Effector memory CD4-positive, alpha-beta T cell (primary cell): Measurements from ENCODE around the gene RSRC1.
"Not testable (repeated sequence)": the region's sequence is repeated elsewhere in the genome, so short reads cannot be mapped to it uniquely, and the experiment has no call there.

Experiments
- DNase-seq, 3 donors: peaks; one replicate each; pipeline ENCODE4 v3.0.0-alpha.2; 2020
- H3K27ac ChIP-seq: 2 replicates; pipeline ENCODE4 v1.7.0; 2013; ENCODE audit warnings: mild to moderate bottlenecking, low read length, moderate library complexity; ENCODE audit not compliant: insufficient read depth, poor library complexity, severe bottlenecking
- H3K27me3 ChIP-seq: replicated peaks from 2 replicates; pipeline ENCODE4 v1.7.0; 2013; ENCODE audit warnings: mild to moderate bottlenecking, low read length; ENCODE audit not compliant: insufficient read depth, control insufficient read depth, poor library complexity, severe bottlenecking
- H3K36me3 ChIP-seq: 2 replicates; pipeline ENCODE4 v1.7.0; 2013; ENCODE audit warnings: mild to moderate bottlenecking, low read length, moderate library complexity; ENCODE audit not compliant: control insufficient read depth, insufficient read depth
- H3K4me1 ChIP-seq: 2 replicates; pipeline ENCODE4 v1.7.0; 2013; ENCODE audit warnings: low read length, mild to moderate bottlenecking; ENCODE audit not compliant: control insufficient read depth, insufficient read depth, poor library complexity, severe bottlenecking
- H3K4me3 ChIP-seq: 2 replicates; pipeline ENCODE4 v1.7.0; 2013; ENCODE audit warnings: low read length, low read depth, mild to moderate bottlenecking; ENCODE audit not compliant: insufficient read depth, poor library complexity, severe bottlenecking
- H3K9me3 ChIP-seq: 2 replicates; pipeline ENCODE4 v1.7.0; 2013; ENCODE audit warnings: mild to moderate bottlenecking, low read length, moderate library complexity; ENCODE audit not compliant: control insufficient read depth

The RSRC1 gene

GRCh38 chr3:158407844-158408517 lies 298.1 kb downstream of the RSRC1 start:
- no peak for DNase-seq
- H3K4me3 ChIP-seq = no peak overlapping the region
- H3K9me3 ChIP-seq = no peaks in the 10 kb centered on the region
- no peaks in the 10 kb centered on the region for H3K4me1 ChIP-seq
- no peaks in the 10 kb centered on the region for H3K27me3 ChIP-seq
- H3K36me3 ChIP-seq = no peaks in the 10 kb centered on the region
- H3K27ac ChIP-seq = no peak overlapping the region

GRCh38 chr3:158408518-158408897 lies 298.6 kb downstream of the RSRC1 start:
- not testable (repeated sequence) for H3K9me3 ChIP-seq, H3K36me3 ChIP-seq, H3K4me1 ChIP-seq, H3K4me3 ChIP-seq, H3K27me3 ChIP-seq, DNase-seq, H3K27ac ChIP-seq

DNA sequence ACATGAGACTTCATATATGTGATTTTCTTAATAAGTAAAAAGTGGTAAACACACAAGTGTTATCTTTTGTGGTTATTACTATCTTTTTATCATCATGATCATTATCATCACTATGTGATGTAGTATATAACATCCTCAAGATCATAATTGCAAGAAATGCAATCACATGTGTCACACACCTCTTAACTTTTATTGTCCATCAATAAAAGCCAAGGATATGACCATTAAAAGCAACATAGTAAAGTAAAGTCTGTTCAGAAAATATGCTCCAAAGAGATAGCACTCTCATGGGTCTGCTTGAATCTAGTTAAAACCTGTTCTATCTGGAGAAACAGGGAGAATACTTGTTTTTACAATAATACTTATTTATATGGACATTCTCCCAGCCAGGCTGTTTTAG lies 308.1 kb downstream of the RSRC1 start:
- Histone ChIP-seq H3K27me3 (no peaks in the 10 kb centered on the region), H3K27ac (no peak overlapping the region), H3K4me1 (no peaks in the 10 kb centered on the region), H3K4me3 (no peak overlapping the region), H3K9me3 (no peaks in the 10 kb centered on the region), H3K36me3 (no peaks in the 10 kb centered on the region)
- DNase-seq = no peak

- H3K4me3 ChIP-seq = no peak overlapping the region
- no peaks in the 10 kb centered on the region for H3K27me3 ChIP-seq
- DNase-seq = no peak
- H3K27ac ChIP-seq = no peak overlapping the region
- H3K9me3 ChIP-seq = no peaks in the 10 kb centered on the region
- no peaks in the 10 kb centered on the region for H3K4me1 ChIP-seq
- no peaks in the 10 kb centered on the region for H3K36me3 ChIP-seq
Measured at GRCh38 chr3:158419820-158420653, 310.1 kb downstream of the RSRC1 start.

- no peak for DNase-seq
- H3K9me3 ChIP-seq = no peaks in the 10 kb centered on the region
- no peaks in the 10 kb centered on the region for H3K4me1 ChIP-seq
- no peaks in the 10 kb centered on the region for H3K27me3 ChIP-seq
- no peaks in the 10 kb centered on the region for H3K36me3 ChIP-seq
- no peak overlapping the region for H3K4me3 ChIP-seq
- no peak overlapping the region for H3K27ac ChIP-seq
Measured at GRCh38 chr3:158420654-158421396, 310.9 kb downstream of the RSRC1 start.

DNA sequence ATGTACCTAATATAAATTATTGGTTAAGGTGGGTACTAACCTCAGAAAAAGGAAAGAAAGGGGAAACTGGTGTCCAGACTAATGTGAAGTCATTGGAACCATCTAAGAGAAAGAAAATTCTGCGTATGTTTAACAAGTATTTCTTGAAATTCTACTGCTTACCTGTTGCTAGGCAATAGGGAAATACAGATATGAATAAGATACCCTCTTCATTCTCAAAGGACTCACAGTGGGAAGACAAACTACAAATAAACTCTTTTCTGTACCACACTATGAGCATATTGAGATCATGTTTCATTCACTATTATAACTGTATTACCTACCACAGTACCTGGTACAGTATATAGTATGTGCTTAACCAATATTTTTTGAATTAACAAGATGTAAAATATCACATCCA lies 320.6 kb downstream of the RSRC1 start:
- H3K4me1 ChIP-seq = no peaks in the 10 kb centered on the region
- no peak overlapping the region for H3K4me3 ChIP-seq
- no peaks in the 10 kb centered on the region for H3K27me3 ChIP-seq
- H3K27ac ChIP-seq = no peak overlapping the region
- no peak for DNase-seq
- no peaks in the 10 kb centered on the region for H3K36me3 ChIP-seq
- H3K9me3 ChIP-seq = no peaks in the 10 kb centered on the region

DNA sequence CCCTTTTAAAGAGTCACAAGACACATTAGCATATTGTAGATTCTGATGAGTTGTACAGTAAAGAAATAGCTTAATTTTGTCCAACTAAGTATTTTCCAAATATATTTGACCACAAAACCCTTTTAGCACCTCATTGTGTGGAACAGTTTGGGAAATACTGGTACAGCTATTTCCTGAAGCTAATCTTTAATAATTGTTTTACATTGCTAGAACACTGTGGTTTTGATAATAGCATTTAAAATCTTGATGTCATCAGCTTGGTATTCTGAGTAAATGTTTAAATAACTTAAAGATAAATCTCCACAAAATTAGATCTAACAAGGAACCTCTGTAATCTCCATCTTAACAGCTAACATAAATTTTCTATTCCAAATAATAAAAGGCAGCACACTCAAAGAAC lies 321.1 kb downstream of the RSRC1 start:
- H3K36me3 ChIP-seq = no peaks in the 10 kb centered on the region
- no peak overlapping the region for H3K27ac ChIP-seq
- H3K4me1 ChIP-seq = no peaks in the 10 kb centered on the region
- no peaks in the 10 kb centered on the region for H3K27me3 ChIP-seq
- no peaks in the 10 kb centered on the region for H3K9me3 ChIP-seq
- DNase-seq = no peak
- no peak overlapping the region for H3K4me3 ChIP-seq

GRCh38 chr3:158431829-158432228 lies 321.9 kb downstream of the RSRC1 start:
- Histone ChIP-seq H3K27me3 (no peaks in the 10 kb centered on the region), H3K4me3 (no peak overlapping the region), H3K4me1 (no peaks in the 10 kb centered on the region), H3K9me3 (no peaks in the 10 kb centered on the region), H3K36me3 (no peaks in the 10 kb centered on the region), H3K27ac (no peak overlapping the region)
- no peak for DNase-seq

GRCh38 chr3:158434412-158435038 lies 324.6 kb downstream of the RSRC1 start:
- Histone ChIP-seq H3K4me1 (no peaks in the 10 kb centered on the region), H3K36me3 (no peaks in the 10 kb centered on the region), H3K27me3 (no peaks in the 10 kb centered on the region), H3K9me3 (no peaks in the 10 kb centered on the region), H3K27ac (no peak overlapping the region), H3K4me3 (no peak overlapping the region)
- no peak for DNase-seq
